ENCODE results near the gene VOPP1.

VOPP1 gene

DNA sequence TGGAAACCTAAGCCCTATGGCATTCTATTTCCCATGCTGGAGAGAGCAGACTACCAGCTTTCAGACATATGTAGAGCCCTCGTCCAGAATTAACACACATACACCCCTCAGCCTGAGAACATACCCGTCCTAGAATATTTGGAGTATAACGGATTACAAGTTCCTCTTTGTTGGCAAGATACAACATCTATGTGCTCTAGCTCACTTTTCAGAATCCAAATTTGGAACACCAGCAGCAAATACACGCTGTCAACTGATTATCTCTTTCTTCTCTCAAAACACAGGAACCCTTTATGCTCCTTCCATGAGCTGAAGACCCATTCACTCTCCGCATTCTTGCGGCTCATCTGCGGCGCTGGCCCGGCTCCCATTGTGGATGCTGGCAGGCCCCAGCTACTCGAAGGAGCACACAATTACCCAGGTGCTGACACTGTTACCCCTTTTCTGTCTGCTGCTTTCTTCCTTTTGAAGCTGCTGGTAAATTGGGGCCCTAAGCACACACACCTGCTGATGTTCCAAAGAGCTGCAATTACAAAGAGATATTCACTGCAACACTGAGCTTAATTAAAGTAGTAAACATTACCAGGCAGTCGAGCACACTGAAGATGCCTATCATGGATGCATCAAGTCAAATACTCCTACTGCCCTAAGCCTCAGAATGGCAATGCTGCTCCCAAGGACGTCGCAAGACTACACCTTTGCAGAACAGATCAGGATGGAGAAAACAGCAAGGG lies 70.0 kb downstream of the VOPP1 start:
- TF ChIP-seq, protein P1, sequence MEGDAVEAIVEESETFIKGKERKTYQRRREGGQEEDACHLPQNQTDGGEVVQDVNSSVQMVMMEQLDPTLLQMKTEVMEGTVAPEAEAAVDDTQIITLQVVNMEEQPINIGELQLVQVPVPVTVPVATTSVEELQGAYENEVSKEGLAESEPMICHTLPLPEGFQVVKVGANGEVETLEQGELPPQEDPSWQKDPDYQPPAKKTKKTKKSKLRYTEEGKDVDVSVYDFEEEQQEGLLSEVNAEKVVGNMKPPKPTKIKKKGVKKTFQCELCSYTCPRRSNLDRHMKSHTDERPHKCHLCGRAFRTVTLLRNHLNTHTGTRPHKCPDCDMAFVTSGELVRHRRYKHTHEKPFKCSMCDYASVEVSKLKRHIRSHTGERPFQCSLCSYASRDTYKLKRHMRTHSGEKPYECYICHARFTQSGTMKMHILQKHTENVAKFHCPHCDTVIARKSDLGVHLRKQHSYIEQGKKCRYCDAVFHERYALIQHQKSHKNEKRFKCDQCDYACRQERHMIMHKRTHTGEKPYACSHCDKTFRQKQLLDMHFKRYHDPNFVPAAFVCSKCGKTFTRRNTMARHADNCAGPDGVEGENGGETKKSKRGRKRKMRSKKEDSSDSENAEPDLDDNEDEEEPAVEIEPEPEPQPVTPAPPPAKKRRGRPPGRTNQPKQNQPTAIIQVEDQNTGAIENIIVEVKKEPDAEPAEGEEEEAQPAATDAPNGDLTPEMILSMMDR (conservative IDR thresholded peaks at IDR 0.05; ENCODE audit: low read depth): no peak
- H3K27ac ChIP-seq: no peak overlapping the region
- no peak for DNase-seq (ENCODE audit: low spot score)
- POLR2A ChIA-PET (ENCODE audit: low non-redundant PET): no interaction called here
- CTCF ChIA-PET: interaction anchor here (0.5 kb wide), 1 partner anchor 165 kb away, joined by 3 read pairs; no protein-coding TSS in a partner anchor

DNA sequence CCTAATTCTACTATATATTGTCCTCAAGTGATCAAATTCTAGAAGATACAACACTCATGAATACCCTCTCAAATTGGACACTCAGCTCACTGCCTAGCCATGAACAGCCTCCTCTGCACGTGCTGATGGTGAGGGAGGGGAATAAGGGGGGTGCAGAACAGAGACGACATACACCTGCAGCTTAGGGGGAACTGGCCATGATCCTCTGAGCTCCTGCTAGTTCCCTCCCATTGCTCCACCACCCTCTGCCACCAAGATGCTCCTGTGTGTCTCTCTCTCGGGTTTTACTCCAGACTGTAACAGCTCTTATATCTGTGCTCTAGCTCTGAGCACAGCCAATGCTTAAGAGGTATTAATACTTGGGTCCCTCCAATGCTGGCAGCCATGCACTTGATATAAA lies 70.7 kb downstream of the VOPP1 start:
- CTCF ChIA-PET: interaction anchor here (0.5 to 0.6 kb wide), 2 partner anchors 164 to 377 kb away, joined by 3 read pairs; no protein-coding TSS in a partner anchor
- H3K27ac ChIP-seq: no peak overlapping the region
- POLR2A ChIA-PET (ENCODE audit: low non-redundant PET): no interaction called here

DNA sequence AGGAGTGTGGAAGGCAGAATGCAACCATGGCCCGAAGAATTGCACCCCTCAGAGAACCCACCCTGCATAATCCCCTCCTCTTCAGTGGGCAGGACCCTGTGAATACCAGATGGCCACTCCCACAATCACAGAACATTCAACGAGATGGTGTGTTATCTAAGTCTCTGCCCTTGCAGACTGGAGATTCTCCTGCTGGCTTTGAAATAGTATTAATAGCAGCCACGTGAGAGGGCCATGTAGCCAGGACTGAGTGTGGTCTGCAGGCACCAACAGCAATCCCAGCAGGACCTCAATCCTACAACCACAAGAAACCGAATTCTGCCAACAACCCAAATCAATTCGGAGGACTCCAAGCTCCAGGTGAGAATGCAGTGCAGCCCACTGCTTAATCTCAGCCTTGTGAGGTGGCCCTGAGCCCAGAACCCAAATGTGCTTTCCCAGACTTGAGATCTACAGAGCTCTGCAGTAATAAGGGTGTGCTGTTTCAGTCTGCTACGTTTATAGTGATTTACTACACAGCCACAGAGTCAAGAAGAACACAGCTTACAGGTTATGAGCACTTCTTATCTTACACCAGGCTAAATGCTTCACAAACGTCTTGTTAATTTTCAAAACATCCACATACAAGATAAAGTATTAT lies 72.1 kb downstream of the VOPP1 start:
- no peak for DNase-seq (ENCODE audit: low spot score)
- TF ChIP-seq, protein P1 (conservative IDR thresholded peaks at IDR 0.05; ENCODE audit: low read depth): no peak
- H3K27ac ChIP-seq: no peak overlapping the region
- ChIA-PET CTCF (interaction anchor here (0.5 kb wide), 1 partner anchor 44 kb away, joined by 3 read pairs; no protein-coding TSS in a partner anchor), POLR2A (ENCODE audit: low non-redundant PET) (no interaction called here)

More for the DNA sequence above, 70.7 kb downstream of the VOPP1 start:
- TF ChIP-seq, protein P1 (conservative IDR thresholded peaks at IDR 0.05; ENCODE audit: low read depth): no peak
- no peak for DNase-seq (ENCODE audit: low spot score)

DNA sequence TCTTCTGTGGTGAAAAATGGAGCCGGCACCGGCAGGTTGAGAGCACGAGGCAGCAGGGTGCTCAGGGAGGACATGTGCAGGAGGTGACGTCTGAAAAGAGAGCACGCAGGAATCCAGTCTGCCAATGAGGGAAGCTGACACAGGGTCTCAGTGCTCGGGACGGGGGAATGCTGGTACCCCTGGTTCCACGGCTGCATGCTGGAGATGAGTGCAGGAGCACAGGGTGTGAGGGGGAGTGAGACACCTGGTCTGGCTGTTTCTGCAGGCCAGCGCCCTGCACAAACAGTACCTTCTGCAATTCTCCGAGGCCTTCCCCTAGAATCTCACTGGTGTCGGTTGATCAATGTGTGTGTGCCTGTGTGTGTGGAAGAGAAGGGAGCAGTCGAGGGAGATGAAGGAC lies 72.7 kb downstream of the VOPP1 start:
- TF ChIP-seq, protein P1 (conservative IDR thresholded peaks at IDR 0.05; ENCODE audit: low read depth): no peak
- DNase-seq (ENCODE audit: low spot score): no peak
- no peak overlapping the region for H3K27ac ChIP-seq
- POLR2A ChIA-PET (ENCODE audit: low non-redundant PET): no interaction called here
- CTCF ChIA-PET: no interaction called here

DNA sequence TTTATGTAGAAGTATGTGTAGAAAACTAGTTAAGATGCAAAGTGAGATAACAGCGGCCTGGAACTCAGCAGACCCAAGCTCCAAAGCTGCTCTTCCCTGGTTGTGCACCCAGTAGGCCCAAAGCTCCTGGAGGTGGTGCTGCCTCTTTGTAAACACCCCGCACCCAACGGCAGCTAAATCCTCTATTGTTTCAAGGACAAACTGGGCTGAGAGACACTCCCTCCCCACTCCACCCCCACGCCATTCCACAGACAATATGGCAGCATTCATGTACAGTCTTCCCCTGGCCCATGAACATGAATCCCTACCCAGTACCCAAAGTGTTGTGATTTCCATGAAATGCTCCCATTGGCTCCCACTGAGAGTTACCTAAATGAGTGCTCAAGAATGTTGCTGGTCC lies 73.5 kb downstream of the VOPP1 start:
- ChIA-PET POLR2A (ENCODE audit: low non-redundant PET) (no interaction called here), CTCF (no interaction called here)
- no peak for DNase-seq (ENCODE audit: low spot score)
- TF ChIP-seq, protein P1 (conservative IDR thresholded peaks at IDR 0.05; ENCODE audit: low read depth): no peak
- no peak overlapping the region for H3K27ac ChIP-seq

DNA sequence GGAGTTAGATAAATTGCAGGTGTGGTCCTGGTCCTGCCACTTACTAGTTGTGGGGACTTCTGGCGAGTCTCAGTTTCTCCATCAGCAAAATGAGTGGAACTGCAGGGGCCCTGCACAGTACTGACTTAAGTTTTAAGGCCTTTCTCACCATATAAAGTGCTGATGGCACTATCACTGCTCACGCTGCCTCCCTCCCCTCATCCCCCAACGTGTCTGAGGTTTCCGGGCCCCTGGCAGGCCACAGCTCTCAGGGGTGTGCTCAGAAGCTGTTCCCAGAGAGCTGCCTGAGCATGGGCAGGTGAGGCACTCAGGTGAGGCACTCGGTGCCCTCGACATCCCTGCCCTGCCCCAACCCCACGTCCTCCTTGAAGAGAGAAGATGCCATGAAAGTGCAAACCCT lies 74.2 kb downstream of the VOPP1 start:
- CTCF ChIA-PET: no interaction called here
- H3K27ac ChIP-seq: no peak overlapping the region
- POLR2A ChIA-PET (ENCODE audit: low non-redundant PET): no interaction called here
- DNase-seq (ENCODE audit: low spot score): no peak
- TF ChIP-seq, protein P1 (conservative IDR thresholded peaks at IDR 0.05; ENCODE audit: low read depth): no peak
